Activated naive CD8-positive, alpha-beta T cell (primary cell): ENCODE measurements around the gene MCTP1.
"Not testable (repeated sequence)": the region's sequence is repeated elsewhere in the genome, so short reads cannot be mapped to it uniquely, and the experiment has no call there.

ENCODE experiments used
- H3K27ac Mint-ChIP-seq: one replicate; pipeline ENCODE4 v1.8.0; 2021; ENCODE audit warnings: mixed read lengths
- H3K27me3 Mint-ChIP-seq: one replicate; pipeline ENCODE4 v1.8.0; 2021; ENCODE audit warnings: mixed read lengths
- H3K36me3 Mint-ChIP-seq: one replicate; pipeline ENCODE4 v1.8.0; 2021; ENCODE audit warnings: mixed read lengths
- H3K4me1 Mint-ChIP-seq: one replicate; pipeline ENCODE4 v1.8.0; 2021; ENCODE audit warnings: low read depth, mixed read lengths
- H3K4me3 Mint-ChIP-seq: one replicate; pipeline ENCODE4 v1.8.0; 2021; ENCODE audit warnings: mild to moderate bottlenecking, mixed read lengths
- H3K9me3 Mint-ChIP-seq: one replicate; pipeline ENCODE4 v1.8.0; 2021; ENCODE audit warnings: low read depth, mixed read lengths

The MCTP1 gene

GRCh38 chr5:94845696-94846095 lies 439.2 kb downstream of the MCTP1 start:
- H3K9me3 Mint-ChIP-seq, H3K4me3 Mint-ChIP-seq, H3K36me3 Mint-ChIP-seq, H3K27ac Mint-ChIP-seq, H3K27me3 Mint-ChIP-seq, H3K4me1 Mint-ChIP-seq: not testable (repeated sequence)

GRCh38 chr5:94841598-94842322 lies 443.1 kb downstream of the MCTP1 start:
- Mint-ChIP-seq H3K9me3 (no peaks in the 10 kb centered on the region), H3K27me3 (no peaks in the 10 kb centered on the region), H3K4me3 (no peak overlapping the region), H3K27ac (no peak overlapping the region), H3K4me1 (peaks cover 1% of the 10 kb centered on the region), H3K36me3 (no peaks in the 10 kb centered on the region)

- Mint-ChIP-seq H3K4me3 (no peak overlapping the region), H3K4me1 (peaks cover 2% of the 10 kb centered on the region), H3K9me3 (no peaks in the 10 kb centered on the region), H3K36me3 (no peaks in the 10 kb centered on the region), H3K27ac (no peak overlapping the region), H3K27me3 (peaks cover 4% of the 10 kb centered on the region)
These were observed 451.0 kb downstream of the MCTP1 start for GRCh38 chr5:94833851-94834250.

- Mint-ChIP-seq H3K27ac (no peak overlapping the region), H3K36me3 (no peaks in the 10 kb centered on the region), H3K4me3 (no peak overlapping the region), H3K4me1 (peaks cover 2% of the 10 kb centered on the region), H3K27me3 (peaks cover 4% of the 10 kb centered on the region), H3K9me3 (no peaks in the 10 kb centered on the region)
These were observed 452.2 kb downstream of the MCTP1 start for GRCh38 chr5:94832685-94833084.

GRCh38 chr5:94830520-94830919 lies 454.4 kb downstream of the MCTP1 start:
- no peaks in the 10 kb centered on the region for H3K4me1 Mint-ChIP-seq

GRCh38 chr5:94828222-94828621 lies 456.7 kb downstream of the MCTP1 start:
- H3K4me3 Mint-ChIP-seq, H3K9me3 Mint-ChIP-seq, H3K27ac Mint-ChIP-seq, H3K4me1 Mint-ChIP-seq, H3K36me3 Mint-ChIP-seq, H3K27me3 Mint-ChIP-seq: not testable (repeated sequence)

More at GRCh38 chr5:94830520-94830919, 454.4 kb downstream of the MCTP1 start:
- no peak overlapping the region for H3K4me3 Mint-ChIP-seq
- H3K9me3 Mint-ChIP-seq = no peaks in the 10 kb centered on the region
- H3K27ac Mint-ChIP-seq = no peak overlapping the region
- H3K27me3 Mint-ChIP-seq = peaks cover 4% of the 10 kb centered on the region
- no peaks in the 10 kb centered on the region for H3K36me3 Mint-ChIP-seq

GRCh38 chr5:94820488-94820887 lies 464.4 kb downstream of the MCTP1 start:
- H3K27me3 Mint-ChIP-seq = no peaks in the 10 kb centered on the region
- H3K36me3 Mint-ChIP-seq = no peaks in the 10 kb centered on the region
- H3K4me1 Mint-ChIP-seq = no peaks in the 10 kb centered on the region
- H3K27ac Mint-ChIP-seq = no peak overlapping the region
- no peaks in the 10 kb centered on the region for H3K9me3 Mint-ChIP-seq
- H3K4me3 Mint-ChIP-seq = no peak overlapping the region

GRCh38 chr5:94818904-94819303 lies 466.0 kb downstream of the MCTP1 start:
- no peak overlapping the region for H3K27ac Mint-ChIP-seq
- no peaks in the 10 kb centered on the region for H3K9me3 Mint-ChIP-seq
- no peaks in the 10 kb centered on the region for H3K4me1 Mint-ChIP-seq
- no peaks in the 10 kb centered on the region for H3K36me3 Mint-ChIP-seq
- H3K27me3 Mint-ChIP-seq = no peaks in the 10 kb centered on the region
- H3K4me3 Mint-ChIP-seq = no peak overlapping the region

- no peak overlapping the region for H3K27ac Mint-ChIP-seq
These were observed 469.4 kb downstream of the MCTP1 start for GRCh38 chr5:94815313-94816039.

GRCh38 chr5:94812232-94812631 lies 472.7 kb downstream of the MCTP1 start:
- no peaks in the 10 kb centered on the region for H3K27me3 Mint-ChIP-seq
- H3K4me3 Mint-ChIP-seq = no peak overlapping the region
- H3K4me1 Mint-ChIP-seq = no peaks in the 10 kb centered on the region
- no peak overlapping the region for H3K27ac Mint-ChIP-seq
- H3K36me3 Mint-ChIP-seq = no peaks in the 10 kb centered on the region
- no peaks in the 10 kb centered on the region for H3K9me3 Mint-ChIP-seq

More at GRCh38 chr5:94815313-94816039, 469.4 kb downstream of the MCTP1 start:
- Mint-ChIP-seq H3K27me3 (no peaks in the 10 kb centered on the region), H3K36me3 (no peaks in the 10 kb centered on the region), H3K9me3 (no peaks in the 10 kb centered on the region), H3K4me3 (no peak overlapping the region), H3K4me1 (no peaks in the 10 kb centered on the region)

GRCh38 chr5:94811331-94811730 lies 473.6 kb downstream of the MCTP1 start:
- Mint-ChIP-seq H3K4me1 (no peaks in the 10 kb centered on the region), H3K4me3 (no peak overlapping the region), H3K27ac (no peak overlapping the region), H3K27me3 (no peaks in the 10 kb centered on the region), H3K9me3 (no peaks in the 10 kb centered on the region), H3K36me3 (no peaks in the 10 kb centered on the region)

GRCh38 chr5:94810877-94811276 lies 474.0 kb downstream of the MCTP1 start:
- H3K27ac Mint-ChIP-seq = no peak overlapping the region
- H3K27me3 Mint-ChIP-seq = no peaks in the 10 kb centered on the region
- H3K36me3 Mint-ChIP-seq = no peaks in the 10 kb centered on the region
- no peak overlapping the region for H3K4me3 Mint-ChIP-seq
- no peaks in the 10 kb centered on the region for H3K9me3 Mint-ChIP-seq
- H3K4me1 Mint-ChIP-seq = no peaks in the 10 kb centered on the region

- Mint-ChIP-seq H3K9me3 (no peaks in the 10 kb centered on the region), H3K27me3 (no peaks in the 10 kb centered on the region), H3K4me1 (no peaks in the 10 kb centered on the region), H3K27ac (no peak overlapping the region), H3K4me3 (no peak overlapping the region), H3K36me3 (no peaks in the 10 kb centered on the region)
These were observed 474.6 kb downstream of the MCTP1 start for GRCh38 chr5:94810281-94810680.

- no peaks in the 10 kb centered on the region for H3K36me3 Mint-ChIP-seq
- H3K27ac Mint-ChIP-seq = no peak overlapping the region
- H3K9me3 Mint-ChIP-seq = no peaks in the 10 kb centered on the region
- H3K27me3 Mint-ChIP-seq = no peaks in the 10 kb centered on the region
- no peaks in the 10 kb centered on the region for H3K4me1 Mint-ChIP-seq
- H3K4me3 Mint-ChIP-seq = no peak overlapping the region
These were observed 476.4 kb downstream of the MCTP1 start for GRCh38 chr5:94808497-94808896.

- Mint-ChIP-seq H3K9me3 (no peaks in the 10 kb centered on the region), H3K4me1 (no peaks in the 10 kb centered on the region), H3K36me3 (no peaks in the 10 kb centered on the region), H3K4me3 (no peak overlapping the region), H3K27me3 (no peaks in the 10 kb centered on the region), H3K27ac (no peak overlapping the region)
These were observed 476.9 kb downstream of the MCTP1 start for GRCh38 chr5:94807985-94808384.

GRCh38 chr5:94802450-94802849 lies 482.4 kb downstream of the MCTP1 start:
- Mint-ChIP-seq H3K36me3 (no peaks in the 10 kb centered on the region), H3K4me3 (no peak overlapping the region), H3K27ac (no peak overlapping the region), H3K4me1 (peaks cover 2% of the 10 kb centered on the region), H3K9me3 (no peaks in the 10 kb centered on the region), H3K27me3 (peaks cover 3% of the 10 kb centered on the region)
